NCI-H2107 (cell line): ENCODE measurements around the gene SSUH2.
"Not testable (repeated sequence)": the region's sequence is repeated elsewhere in the genome, so short reads cannot be mapped to it uniquely, and the experiment has no call there.

Experiments
- DNase-seq: peaks from one replicate; lab custom pipeline; 2025; lab: John Stamatoyannopoulos, UW

SSUH2 gene

DNA sequence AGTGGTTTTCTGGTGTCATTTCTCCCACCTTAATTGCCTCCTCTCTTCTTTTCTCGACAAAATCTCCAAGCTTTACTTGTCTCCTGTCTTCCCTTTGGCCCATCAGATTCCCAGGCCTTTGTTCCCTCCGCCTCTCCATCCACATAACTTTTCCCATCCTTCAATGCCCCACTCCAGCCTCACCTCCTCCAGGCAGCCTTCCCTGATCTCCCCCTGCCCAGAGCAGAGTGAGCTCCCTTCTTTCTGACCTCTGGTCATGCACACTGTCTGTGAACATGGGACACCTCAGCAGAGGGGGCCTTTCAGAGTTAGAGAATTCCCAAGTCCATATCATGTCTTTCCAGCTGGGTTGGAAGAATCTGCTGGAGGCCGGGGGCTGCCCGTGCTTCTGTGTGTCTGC lies 14.6 kb upstream of the SSUH2 start:
- DNase-seq = no peak

DNA sequence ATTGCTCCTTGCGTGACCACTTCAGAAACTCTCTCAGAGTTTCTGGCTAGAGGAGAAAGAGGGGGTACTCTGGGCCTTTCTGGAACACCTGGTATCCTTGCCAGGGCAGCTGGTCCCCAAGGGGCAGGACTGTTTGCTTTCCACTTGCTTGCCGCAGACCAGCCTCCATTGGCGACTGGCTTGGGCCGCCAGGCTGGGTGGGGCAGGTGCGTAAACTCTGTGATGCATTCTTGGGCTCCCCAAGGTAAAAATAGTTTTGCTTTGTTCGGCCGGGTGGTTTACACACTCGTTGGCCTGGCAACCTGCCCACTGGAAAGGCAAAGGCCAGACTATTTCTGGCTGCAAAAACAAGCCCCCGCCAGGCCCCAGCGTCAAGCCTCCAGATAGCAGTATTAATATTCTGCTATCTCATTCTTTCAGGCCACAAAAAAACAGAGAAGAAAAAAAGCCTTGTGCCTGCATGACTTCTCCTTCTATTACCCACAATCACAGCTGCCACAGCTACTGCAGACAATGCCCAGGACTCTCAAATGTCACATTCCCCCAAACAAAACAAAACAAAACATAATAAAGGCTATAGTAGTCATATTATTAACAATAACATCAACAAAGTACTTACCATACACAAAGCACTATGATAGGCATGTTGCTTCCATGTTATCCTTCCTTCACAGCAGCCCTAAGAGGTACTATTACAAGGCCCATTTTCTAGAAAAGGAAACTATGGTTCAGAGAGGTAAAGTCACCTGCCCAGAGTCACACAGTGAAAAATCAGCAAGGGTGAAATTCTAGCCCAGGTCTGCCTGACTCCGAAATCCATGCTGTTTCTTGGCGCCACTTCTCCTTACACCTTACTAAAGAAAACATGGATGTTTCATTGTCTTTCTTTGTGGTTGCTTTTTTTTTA lies 14.0 kb upstream of the SSUH2 start:
- DNase-seq = peak; percentile 6

DNA sequence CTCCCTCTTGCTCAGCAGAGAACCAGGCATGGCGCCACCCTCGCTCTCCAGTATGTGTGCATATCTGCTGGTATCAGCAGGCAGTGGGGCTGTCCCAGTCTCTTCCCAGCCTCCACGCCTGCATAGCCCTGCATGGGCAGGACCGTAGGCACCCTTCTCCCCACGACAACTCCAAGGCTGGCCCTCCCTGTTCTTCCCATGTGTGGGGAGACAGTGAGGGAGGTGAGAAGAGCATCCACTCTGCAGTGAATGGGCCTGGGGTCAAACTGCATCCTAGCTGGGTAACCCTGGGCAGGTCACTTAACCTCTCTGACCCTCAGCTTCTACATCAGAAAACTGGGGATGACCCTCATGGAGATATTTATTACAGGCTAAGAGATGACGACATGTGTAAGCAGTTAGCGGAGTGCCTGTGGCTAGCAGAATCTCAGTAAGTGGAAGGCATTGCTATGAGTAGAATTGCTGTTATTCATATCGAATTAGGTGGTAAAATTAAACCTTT lies 13.3 kb upstream of the SSUH2 start:
- no peak for DNase-seq

DNA sequence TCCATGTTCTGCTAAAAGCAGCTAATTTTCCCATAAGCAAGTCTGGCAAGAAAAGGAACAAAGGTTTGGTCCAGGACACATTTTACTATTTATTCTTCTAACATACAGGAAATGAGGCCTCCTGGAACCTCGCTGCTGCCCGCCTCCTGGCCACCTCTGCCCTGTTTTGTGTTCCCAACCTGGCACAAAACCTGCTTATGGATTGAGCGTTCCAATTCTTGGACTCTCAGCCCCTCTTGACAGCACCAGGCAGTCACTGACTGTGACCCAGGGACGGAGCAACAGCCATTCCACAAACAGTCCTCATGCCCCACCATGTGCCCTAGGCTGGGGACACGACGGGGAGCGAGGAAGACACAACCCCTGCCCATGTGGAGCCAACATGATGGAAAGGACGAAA lies 11.6 kb upstream of the SSUH2 start:
- DNase-seq = no peak

- no peak for DNase-seq
These were observed 10.8 kb upstream of the SSUH2 start for GRCh38 chr3:8655387-8655835.

DNA sequence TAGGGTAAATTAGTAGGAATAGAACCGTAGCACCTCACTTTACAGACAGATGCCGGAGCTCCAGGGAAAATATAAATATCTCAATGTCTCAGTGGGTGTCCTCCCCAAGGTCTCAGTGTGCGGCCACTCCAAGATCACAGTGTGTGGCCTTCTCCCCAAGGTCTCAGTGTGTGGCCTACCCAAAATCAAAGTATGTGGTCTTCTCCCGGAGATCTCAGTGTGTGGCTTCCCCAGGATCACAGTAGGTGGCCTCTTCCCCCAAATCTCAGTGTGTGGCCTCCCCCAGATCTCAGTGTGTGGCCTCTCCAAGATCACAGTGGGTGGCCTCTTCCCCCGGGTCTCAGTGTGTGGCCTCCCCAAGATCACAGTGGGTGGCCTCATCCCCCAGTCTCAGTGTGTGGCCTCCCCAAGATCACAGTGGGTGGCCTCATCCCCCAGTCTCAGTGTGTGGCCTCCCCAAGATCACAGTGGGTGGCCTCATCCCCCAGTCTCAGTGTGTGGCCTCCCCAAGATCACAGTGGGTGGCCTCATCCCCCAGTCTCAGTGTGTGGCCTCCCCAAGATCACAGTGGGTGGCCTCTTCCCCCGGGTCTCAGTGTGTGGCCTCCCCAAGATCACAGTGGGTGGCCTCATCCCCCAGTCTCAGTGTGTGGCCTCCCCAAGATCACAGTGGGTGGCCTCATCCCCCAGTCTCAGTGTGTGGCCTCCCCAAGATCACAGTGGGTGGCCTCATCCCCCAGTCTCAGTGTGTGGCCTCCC lies 10.2 kb upstream of the SSUH2 start:
- DNase-seq = not testable (repeated sequence)

- no peak for DNase-seq
These were observed 9.3 kb upstream of the SSUH2 start for GRCh38 chr3:8653800-8654408.

GRCh38 chr3:8652324-8652987 lies 7.9 kb upstream of the SSUH2 start:
- DNase-seq = no peak

- no peak for DNase-seq
These were observed 7.1 kb upstream of the SSUH2 start for GRCh38 chr3:8651418-8652323.

GRCh38 chr3:8650583-8651416 lies 6.2 kb upstream of the SSUH2 start:
- DNase-seq = no peak

DNA sequence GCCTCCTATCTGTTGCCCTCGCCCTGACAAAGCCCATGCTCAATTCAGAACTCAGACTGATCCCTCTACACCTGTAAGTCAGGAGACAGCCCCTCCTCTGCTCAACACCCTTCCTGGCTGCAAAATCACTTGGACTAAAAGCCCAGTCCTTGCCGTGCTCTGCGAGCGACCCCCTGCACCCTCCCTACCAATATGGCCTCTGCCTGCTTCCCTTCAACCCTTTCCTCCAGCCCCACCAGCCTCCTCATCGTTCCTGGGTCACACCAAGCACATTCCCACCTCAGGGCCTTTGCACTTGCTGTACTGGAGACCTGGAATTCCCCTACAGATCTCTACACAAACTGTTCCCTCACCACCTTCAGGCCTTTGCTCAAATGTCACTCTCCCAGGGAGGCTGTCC lies 5.2 kb upstream of the SSUH2 start:
- DNase-seq = no peak

- DNase-seq = no peak
These were observed 4.5 kb upstream of the SSUH2 start for GRCh38 chr3:8648909-8649741.

- no peak for DNase-seq
These were observed 2.8 kb upstream of the SSUH2 start for GRCh38 chr3:8647137-8647985.

DNA sequence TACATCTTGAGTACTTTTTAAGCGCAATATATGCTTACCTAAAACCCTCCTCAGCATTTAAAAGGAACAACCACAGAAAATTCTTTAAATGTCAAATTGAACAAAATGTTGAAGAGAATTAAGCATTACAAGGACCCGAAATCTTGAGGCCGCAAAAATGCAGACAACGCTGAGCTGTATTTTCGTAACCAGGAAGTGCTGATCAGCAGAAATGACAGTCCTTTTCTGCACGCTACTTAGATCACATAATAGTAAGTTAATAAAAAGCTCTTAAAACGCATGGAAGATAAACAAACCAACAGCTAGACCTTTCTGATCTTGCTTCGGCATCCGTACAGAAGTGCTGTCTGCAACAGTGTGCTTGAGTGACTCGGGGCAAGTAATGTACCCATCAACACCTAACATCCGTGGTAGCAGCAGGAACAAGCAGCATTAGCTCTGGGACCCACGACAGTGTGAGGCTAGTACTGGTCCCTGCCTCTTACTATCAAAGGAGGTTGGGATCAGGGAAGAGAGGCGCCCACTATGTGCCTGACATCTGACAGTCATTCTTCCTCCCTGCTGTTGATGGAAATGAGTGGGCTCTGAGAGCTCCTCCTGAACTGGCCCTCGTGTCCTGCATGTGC lies 1.8 kb upstream of the SSUH2 start:
- DNase-seq = no peak

DNA sequence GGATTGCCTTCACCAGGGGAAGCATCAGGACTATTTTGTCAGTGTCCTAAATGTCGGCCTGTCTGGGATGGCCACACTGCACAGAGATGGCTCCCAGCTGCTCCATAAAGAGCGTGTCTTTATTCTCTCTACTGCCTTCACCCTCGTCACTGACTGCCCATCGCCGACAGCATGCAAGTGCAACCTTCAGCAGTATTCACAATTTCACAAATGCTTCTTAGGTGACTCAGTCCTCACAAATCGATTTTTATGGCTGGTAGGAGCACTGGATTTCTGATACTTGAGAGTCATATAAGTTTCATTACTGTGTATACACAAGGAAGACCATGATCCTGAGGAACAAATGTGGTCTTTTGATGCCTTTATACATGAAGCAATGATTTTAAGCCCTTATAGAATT lies 1.1 kb upstream of the SSUH2 start:
- no peak for DNase-seq

- DNase-seq = no peak
These were observed 769 bp downstream of the SSUH2 start for GRCh38 chr3:8643693-8644365.

DNA sequence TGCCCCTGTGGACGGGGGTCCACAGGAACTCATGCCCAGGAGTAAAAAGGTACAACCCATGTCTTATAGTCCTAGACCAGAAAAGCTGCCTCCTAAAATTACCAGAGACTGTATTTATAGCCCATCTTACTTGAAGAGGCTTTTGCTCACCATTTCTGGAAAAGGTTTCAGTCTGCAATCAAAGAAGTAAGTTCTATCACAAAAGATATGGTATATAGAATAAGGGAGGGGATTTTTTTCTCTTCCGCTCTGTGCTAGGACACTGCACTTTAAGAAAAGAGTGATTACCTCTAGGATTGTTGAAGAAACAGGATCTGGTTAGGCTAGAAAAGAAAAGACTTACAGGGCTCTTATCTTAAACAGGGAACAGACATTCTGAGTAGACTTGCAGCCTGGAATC lies 2.6 kb downstream of the SSUH2 start:
- DNase-seq = no peak
